ENCODE results near the gene ETNPPL. TPM values are rescaled to one million over a fixed set of nuclear protein-coding genes. Genes with fewer than 3 reads are reported as not detected.

Gene ETNPPL
- total RNA-seq, 1 experiment from 2014 or later, result 0.35 TPM

- BruUV-seq (replicated peaks), result no TSS peak
- no peak for TF ChIP-seq CTCF (IDR thresholded peaks at IDR 0.05; ENCODE audit: unreplicated experiment)
- no peak overlapping the region for H3K27ac Mint-ChIP-seq (ENCODE audit: unreplicated experiment)
Measured at GRCh38 chr4:108738003-108738706, 24.7 kb downstream of the ETNPPL start.

GRCh38 chr4:108731006-108731405 is 31.8 kb downstream of the ETNPPL start:
- intact Hi-C loops (cut with micrococcal nuclease; ENCODE audit: unreplicated experiment), result no loop called here
- H3K36me3 Mint-ChIP-seq (ENCODE audit: insufficient read depth, unreplicated experiment), result no peaks in the 10 kb centered on the region
- H3K4me3 Mint-ChIP-seq (ENCODE audit: low read depth, unreplicated experiment), result no peak overlapping the region
- CTCF ChIA-PET, result no interaction called here
- BruUV-seq (replicated peaks), result no TSS peak
- DNase-seq, result no peak
- H3K27me3 Mint-ChIP-seq (ENCODE audit: unreplicated experiment), result no peaks in the 10 kb centered on the region
- H3K9me3 Mint-ChIP-seq (ENCODE audit: low read depth, unreplicated experiment), result no peaks in the 10 kb centered on the region
- H3K4me1 Mint-ChIP-seq (ENCODE audit: low read depth, unreplicated experiment), result no peaks in the 10 kb centered on the region
- no peak for TF ChIP-seq CTCF (IDR thresholded peaks at IDR 0.05; ENCODE audit: unreplicated experiment)
- H3K27ac Mint-ChIP-seq (ENCODE audit: unreplicated experiment), result no peak overlapping the region

More at GRCh38 chr4:108738003-108738706, 24.7 kb downstream of the ETNPPL start:
- intact Hi-C loops (cut with micrococcal nuclease; ENCODE audit: unreplicated experiment), result no loop called here
- H3K36me3 Mint-ChIP-seq (ENCODE audit: insufficient read depth, unreplicated experiment), result no peaks in the 10 kb centered on the region
- no peaks in the 10 kb centered on the region for H3K4me1 Mint-ChIP-seq (ENCODE audit: low read depth, unreplicated experiment)
- H3K27me3 Mint-ChIP-seq (ENCODE audit: unreplicated experiment), result peaks cover 12% of the 10 kb centered on the region
- H3K4me3 Mint-ChIP-seq (ENCODE audit: low read depth, unreplicated experiment), result no peak overlapping the region
- DNase-seq, result no peak
- no peaks in the 10 kb centered on the region for H3K9me3 Mint-ChIP-seq (ENCODE audit: low read depth, unreplicated experiment)
- CTCF ChIA-PET, result no interaction called here

- no peaks in the 10 kb centered on the region for H3K4me1 Mint-ChIP-seq (ENCODE audit: low read depth, unreplicated experiment)
- no peak for TF ChIP-seq CTCF (IDR thresholded peaks at IDR 0.05; ENCODE audit: unreplicated experiment)
- no peaks in the 10 kb centered on the region for H3K27me3 Mint-ChIP-seq (ENCODE audit: unreplicated experiment)
- no peaks in the 10 kb centered on the region for H3K9me3 Mint-ChIP-seq (ENCODE audit: low read depth, unreplicated experiment)
- no peak overlapping the region for H3K27ac Mint-ChIP-seq (ENCODE audit: unreplicated experiment)
- H3K4me3 Mint-ChIP-seq (ENCODE audit: low read depth, unreplicated experiment), result no peak overlapping the region
- no TSS peak for BruUV-seq (replicated peaks)
- intact Hi-C loops (cut with micrococcal nuclease; ENCODE audit: unreplicated experiment), result no loop called here
- DNase-seq, result no peak
- CTCF ChIA-PET, result no interaction called here
- no peaks in the 10 kb centered on the region for H3K36me3 Mint-ChIP-seq (ENCODE audit: insufficient read depth, unreplicated experiment)
Measured at GRCh38 chr4:108730579-108730978, 32.3 kb downstream of the ETNPPL start.

- CTCF ChIA-PET, result no interaction called here
- no peaks in the 10 kb centered on the region for H3K4me1 Mint-ChIP-seq (ENCODE audit: low read depth, unreplicated experiment)
- TF ChIP-seq CTCF (IDR thresholded peaks at IDR 0.05; ENCODE audit: unreplicated experiment), result no peak
- DNase-seq, result no peak
- no peak overlapping the region for H3K4me3 Mint-ChIP-seq (ENCODE audit: low read depth, unreplicated experiment)
- no TSS peak for BruUV-seq (replicated peaks)
- no peaks in the 10 kb centered on the region for H3K36me3 Mint-ChIP-seq (ENCODE audit: insufficient read depth, unreplicated experiment)
- intact Hi-C loops (cut with micrococcal nuclease; ENCODE audit: unreplicated experiment), result no loop called here
- H3K27ac Mint-ChIP-seq (ENCODE audit: unreplicated experiment), result no peak overlapping the region
- no peaks in the 10 kb centered on the region for H3K9me3 Mint-ChIP-seq (ENCODE audit: low read depth, unreplicated experiment)
- H3K27me3 Mint-ChIP-seq (ENCODE audit: unreplicated experiment), result no peaks in the 10 kb centered on the region
Measured at GRCh38 chr4:108729731-108730130, 33.1 kb downstream of the ETNPPL start.

All from Calu3 (cell line).